MCF 10A (cell line): ENCODE data around the gene OBSCN. TPM values are rescaled to one million over a fixed set of nuclear protein-coding genes. Genes with fewer than 3 reads are reported as not detected.
A peak's percentile ranks its signal among the peaks of the same experiment; 100 is the strongest.

Source experiments
- BruUV-seq: library from RNA; stranded (reverse); fragments of 400-500 nt; replicated peaks from 2 replicates; lab custom pipeline; 2021; lab: Mats Ljungman, UMichigan
- CTCF ChIA-PET: fragments of 300-600 bp; sonication (Branson Sonifier 250); formaldehyde crosslinking; extraction: SDS; loops from one replicate; lab custom pipeline; 2021; ENCODE audit warnings: antibody characterized with exemption, inconsistent platforms; lab: Yijun Ruan, JAX
- POLR2A ChIA-PET: fragments of 300-600, 350-650 bp; sonication (Branson Sonifier 250); formaldehyde crosslinking; extraction: SDS; loops from one replicate; lab custom pipeline; 2020; ENCODE audit warnings: antibody characterized with exemption, inconsistent platforms; lab: Yijun Ruan, JAX
- DNase-seq: peaks from one replicate; pipeline ENCODE4 v3.0.0-alpha.2; 2018; ENCODE audit not compliant: unreplicated experiment
- H3K27ac Mint-ChIP-seq: one replicate; pipeline ENCODE4 v1.8.0; 2022; ENCODE audit warnings: mild to moderate bottlenecking, low read depth, mixed read lengths; ENCODE audit not compliant: unreplicated experiment
- H3K27me3 Mint-ChIP-seq: one replicate; pipeline ENCODE4 v1.8.0; 2022; ENCODE audit warnings: mixed read lengths; ENCODE audit not compliant: insufficient read depth, unreplicated experiment
- H3K36me3 Mint-ChIP-seq: one replicate; pipeline ENCODE4 v1.8.0; 2022; ENCODE audit warnings: mild to moderate bottlenecking, moderate library complexity, mixed read lengths; ENCODE audit not compliant: insufficient read depth, unreplicated experiment
- H3K4me1 Mint-ChIP-seq: one replicate; pipeline ENCODE4 v1.8.0; 2022; ENCODE audit warnings: mixed read lengths; ENCODE audit not compliant: insufficient read depth, unreplicated experiment
- H3K4me3 Mint-ChIP-seq: one replicate; pipeline ENCODE4 v1.8.0; 2022; ENCODE audit warnings: mild to moderate bottlenecking, moderate library complexity, mixed read lengths; ENCODE audit not compliant: unreplicated experiment
- H3K9me3 Mint-ChIP-seq: one replicate; pipeline ENCODE4 v1.8.0; 2022; ENCODE audit warnings: mixed read lengths; ENCODE audit not compliant: unreplicated experiment
- intact Hi-C: fragments of 100-400 bp; cut with micrococcal nuclease; formaldehyde crosslinking; loops from 2 replicates; pipeline ENCODE4 v1.14.1; 2022
- total RNA-seq: library from RNA; stranded (reverse); gene quantifications from 2 replicates; pipeline ENCODE4 v1.2.3, GENCODE V29; 2022
- TF ChIP-seq, protein P1 (sequence below): fragments of 200-600 bp; IDR thresholded peaks from one replicate; pipeline ENCODE4 v1.8.0; 2022; ENCODE audit warnings: antibody characterized with exemption, mild to moderate bottlenecking; ENCODE audit not compliant: unreplicated experiment

Gene OBSCN
- total RNA-seq, 1 experiment from 2014 or later = 22.6 TPM

- H3K4me3 Mint-ChIP-seq = no peak overlapping the region
- H3K9me3 Mint-ChIP-seq = no peaks in the 10 kb centered on the region
- H3K27ac Mint-ChIP-seq = no peak overlapping the region
- no peaks in the 10 kb centered on the region for H3K36me3 Mint-ChIP-seq
- TF ChIP-seq, protein P1, sequence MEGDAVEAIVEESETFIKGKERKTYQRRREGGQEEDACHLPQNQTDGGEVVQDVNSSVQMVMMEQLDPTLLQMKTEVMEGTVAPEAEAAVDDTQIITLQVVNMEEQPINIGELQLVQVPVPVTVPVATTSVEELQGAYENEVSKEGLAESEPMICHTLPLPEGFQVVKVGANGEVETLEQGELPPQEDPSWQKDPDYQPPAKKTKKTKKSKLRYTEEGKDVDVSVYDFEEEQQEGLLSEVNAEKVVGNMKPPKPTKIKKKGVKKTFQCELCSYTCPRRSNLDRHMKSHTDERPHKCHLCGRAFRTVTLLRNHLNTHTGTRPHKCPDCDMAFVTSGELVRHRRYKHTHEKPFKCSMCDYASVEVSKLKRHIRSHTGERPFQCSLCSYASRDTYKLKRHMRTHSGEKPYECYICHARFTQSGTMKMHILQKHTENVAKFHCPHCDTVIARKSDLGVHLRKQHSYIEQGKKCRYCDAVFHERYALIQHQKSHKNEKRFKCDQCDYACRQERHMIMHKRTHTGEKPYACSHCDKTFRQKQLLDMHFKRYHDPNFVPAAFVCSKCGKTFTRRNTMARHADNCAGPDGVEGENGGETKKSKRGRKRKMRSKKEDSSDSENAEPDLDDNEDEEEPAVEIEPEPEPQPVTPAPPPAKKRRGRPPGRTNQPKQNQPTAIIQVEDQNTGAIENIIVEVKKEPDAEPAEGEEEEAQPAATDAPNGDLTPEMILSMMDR = no peak
- ChIA-PET POLR2A (no interaction called here), CTCF (interaction anchor here (0.8 kb wide), 1 partner anchor 36 kb away, joined by 3 read pairs; no protein-coding TSS in a partner anchor)
- DNase-seq = no peak
- no TSS peak for BruUV-seq
- no peaks in the 10 kb centered on the region for H3K4me1 Mint-ChIP-seq
- intact Hi-C loops = no loop called here
- H3K27me3 Mint-ChIP-seq = no peaks in the 10 kb centered on the region
These were observed 132.2 kb downstream of the OBSCN start for GRCh38 chr1:228339766-228340685.

- H3K9me3 Mint-ChIP-seq = no peaks in the 10 kb centered on the region
- TF ChIP-seq, protein P1 = peak; percentile 30
- no peaks in the 10 kb centered on the region for H3K36me3 Mint-ChIP-seq
- ChIA-PET CTCF (interaction anchor here (0.8 to 1.3 kb wide), 3 partner anchors 8 to 176 kb away, joined by 3 read pairs; no protein-coding TSS in a partner anchor), POLR2A (no interaction called here)
- no peaks in the 10 kb centered on the region for H3K27me3 Mint-ChIP-seq
- no peaks in the 10 kb centered on the region for H3K4me1 Mint-ChIP-seq
- H3K4me3 Mint-ChIP-seq = no peak overlapping the region
- intact Hi-C loops = no loop called here
- DNase-seq = no peak
- no peak overlapping the region for H3K27ac Mint-ChIP-seq
- BruUV-seq = no TSS peak
These were observed 133.0 kb downstream of the OBSCN start for GRCh38 chr1:228340686-228341449.

DNA sequence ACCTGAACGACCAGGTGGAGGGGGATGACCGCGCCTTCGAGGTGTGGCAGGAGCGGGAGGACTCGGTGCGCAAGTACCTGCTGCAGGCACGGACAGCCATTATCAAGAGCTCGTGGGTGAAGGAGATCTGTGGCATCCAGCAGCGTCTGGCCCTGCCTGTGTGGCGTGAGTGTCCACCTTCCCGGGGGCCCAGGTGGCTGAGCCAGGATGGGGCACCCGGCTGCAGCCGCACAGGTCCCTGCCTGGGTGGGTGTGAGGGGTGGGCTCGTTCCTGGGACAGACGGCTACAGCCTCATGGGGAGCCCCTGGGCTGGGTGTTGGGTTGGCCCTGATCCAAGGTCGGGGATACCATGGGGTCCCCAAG is 133.6 kb downstream of the OBSCN start:
- CTCF ChIA-PET = interaction anchor here (1.2 to 1.3 kb wide), 2 partner anchors 9 to 176 kb away, joined by 3 read pairs; no protein-coding TSS in a partner anchor
- Mint-ChIP-seq H3K9me3 (no peaks in the 10 kb centered on the region), H3K36me3 (no peaks in the 10 kb centered on the region), H3K4me1 (no peaks in the 10 kb centered on the region), H3K4me3 (no peak overlapping the region), H3K27me3 (no peaks in the 10 kb centered on the region), H3K27ac (no peak overlapping the region)
- POLR2A ChIA-PET = no interaction called here
- intact Hi-C loops = no loop called here
- no peak for DNase-seq
- TF ChIP-seq, protein P1 = no peak
- no TSS peak for BruUV-seq
